GM13976 (cell line): Measurements from ENCODE around the gene RAB11FIP3.

ENCODE experiments used
- DNase-seq: peaks from one replicate; pipeline ENCODE4 v3.0.0; 2012; ENCODE audit warnings: low spot score
- CTCF ChIP-seq: IDR thresholded peaks from 2 replicates; pipeline ENCODE4 v1.5.1; 2012; ENCODE audit warnings: borderline replicate concordance, mild to moderate bottlenecking; ENCODE audit not compliant: insufficient read depth; ENCODE audit errors: extremely low read depth, missing control alignments, control extremely low read depth
- in situ Hi-C: fragments of 300-500 bp; cut with MboI; formaldehyde crosslinking; loops from one replicate; pipeline ENCODE4 v1.12.0; 2022; ENCODE audit warnings: low sequenced_read_pairs, mixed read lengths, inconsistent platforms; ENCODE audit not compliant: unreplicated experiment

Gene RAB11FIP3

GRCh38 chr16:523097-523741 is 97.8 kb downstream of the RAB11FIP3 start:
- DNase-seq, result no peak
- in situ Hi-C loops, result no loop called here

GRCh38 chr16:524274-525040 is 99.0 kb downstream of the RAB11FIP3 start:
- no peak for DNase-seq
- no peak for TF ChIP-seq CTCF
- in situ Hi-C loops, result no loop called here

More at GRCh38 chr16:523097-523741, 97.8 kb downstream of the RAB11FIP3 start:
- TF ChIP-seq CTCF, result no peak

GRCh38 chr16:525123-525519 is 99.7 kb downstream of the RAB11FIP3 start:
- no peak for DNase-seq
- no peak for TF ChIP-seq CTCF
- in situ Hi-C loops, result no loop called here

- in situ Hi-C loops, result no loop called here
- no peak for TF ChIP-seq CTCF
- peak; percentile 70 for DNase-seq
These were observed 100.2 kb downstream of the RAB11FIP3 start for GRCh38 chr16:525520-526180.

GRCh38 chr16:526181-527014 is 100.9 kb downstream of the RAB11FIP3 start:
- DNase-seq, result no peak
- TF ChIP-seq CTCF, result no peak
- in situ Hi-C loops, result no loop called here
